GDM1 (cell line): Measurements from ENCODE around the gene SRSF2.
"Not testable (repeated sequence)": the region's sequence is repeated elsewhere in the genome, so short reads cannot be mapped to it uniquely, and the experiment has no call there.

Experiments used
- DNase-seq: peaks from one replicate; lab custom pipeline; 2025; lab: John Stamatoyannopoulos, UW

Gene SRSF2, protein sequence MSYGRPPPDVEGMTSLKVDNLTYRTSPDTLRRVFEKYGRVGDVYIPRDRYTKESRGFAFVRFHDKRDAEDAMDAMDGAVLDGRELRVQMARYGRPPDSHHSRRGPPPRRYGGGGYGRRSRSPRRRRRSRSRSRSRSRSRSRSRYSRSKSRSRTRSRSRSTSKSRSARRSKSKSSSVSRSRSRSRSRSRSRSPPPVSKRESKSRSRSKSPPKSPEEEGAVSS

GRCh38 chr17:76737082-76737675 lies at the start of gene SRSF2:
TSS of gene SRSF2 (minus strand) at chr17:76737331. CDS start at chr17:76737160, 171 bp downstream.
- peak; percentile 98 for DNase-seq

GRCh38 chr17:76784926-76785325 lies 47.8 kb upstream of the SRSF2 start:
- DNase-seq = no peak

DNA sequence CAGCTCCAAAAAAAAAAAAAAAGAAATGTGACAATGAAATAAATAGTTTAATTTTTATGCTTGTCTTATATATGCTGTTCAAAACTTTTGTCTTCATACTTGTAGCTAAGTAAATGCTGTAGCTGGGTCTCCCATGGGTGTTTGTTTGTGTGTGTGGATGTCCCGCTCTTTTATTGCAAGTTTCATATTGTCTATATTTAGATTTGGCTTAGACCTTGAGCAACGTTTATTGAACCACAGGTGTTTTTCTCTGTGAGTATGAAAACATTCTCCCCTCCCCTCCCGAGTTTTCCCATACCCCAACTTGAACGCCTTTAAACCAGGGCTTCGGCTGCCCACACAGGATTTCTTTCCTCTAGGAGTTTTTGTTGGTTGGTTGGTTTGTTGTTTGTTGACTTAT lies 46.0 kb upstream of the SRSF2 start:
- DNase-seq = no peak

DNA sequence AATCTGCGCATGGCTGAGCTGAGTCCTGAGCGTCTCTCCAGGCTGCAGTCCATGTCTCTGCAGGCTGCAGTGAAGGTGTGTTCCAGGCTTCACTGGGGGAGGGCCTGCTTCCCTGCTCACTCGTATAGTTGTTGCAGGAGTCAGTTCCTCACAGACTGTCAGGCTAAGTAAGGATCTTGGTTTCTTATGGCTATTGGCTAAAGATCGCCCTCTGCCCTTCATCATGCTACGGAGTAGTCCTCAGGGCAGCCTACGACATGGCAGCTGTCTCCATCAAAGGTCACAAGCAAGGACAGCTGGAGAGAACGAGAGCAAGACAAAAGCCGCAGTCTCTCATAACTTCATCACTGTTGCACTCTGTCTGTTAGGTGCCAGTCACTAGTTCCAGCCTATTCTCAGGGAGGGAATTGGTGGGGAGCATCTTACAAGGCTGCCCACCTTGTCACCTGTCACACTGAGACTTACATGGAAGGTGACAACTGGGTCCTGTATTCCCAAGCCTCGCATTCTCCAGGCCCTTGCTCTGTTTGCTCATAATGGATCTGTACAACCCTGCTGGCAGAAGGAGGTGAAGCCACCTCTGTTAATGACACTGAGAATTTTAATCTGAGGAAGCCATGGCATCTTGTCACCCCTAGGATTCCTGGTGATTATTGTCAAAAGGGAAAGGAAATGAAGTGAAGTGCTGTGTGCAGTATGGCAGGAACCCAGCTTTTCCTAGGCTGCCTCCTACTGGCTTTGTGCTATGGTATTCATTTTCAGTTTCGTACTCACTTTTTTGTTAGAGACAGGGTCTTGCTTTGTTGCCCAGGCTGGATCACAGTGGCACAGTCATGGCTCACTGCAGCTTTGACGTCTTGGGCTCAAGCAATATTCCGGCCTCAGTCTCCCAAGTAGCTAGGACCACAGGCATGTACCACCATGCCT lies 44.2 kb upstream of the SRSF2 start:
- DNase-seq = no peak

- DNase-seq = no peak
These were observed 38.0 kb upstream of the SRSF2 start for GRCh38 chr17:76775021-76775600.

DNA sequence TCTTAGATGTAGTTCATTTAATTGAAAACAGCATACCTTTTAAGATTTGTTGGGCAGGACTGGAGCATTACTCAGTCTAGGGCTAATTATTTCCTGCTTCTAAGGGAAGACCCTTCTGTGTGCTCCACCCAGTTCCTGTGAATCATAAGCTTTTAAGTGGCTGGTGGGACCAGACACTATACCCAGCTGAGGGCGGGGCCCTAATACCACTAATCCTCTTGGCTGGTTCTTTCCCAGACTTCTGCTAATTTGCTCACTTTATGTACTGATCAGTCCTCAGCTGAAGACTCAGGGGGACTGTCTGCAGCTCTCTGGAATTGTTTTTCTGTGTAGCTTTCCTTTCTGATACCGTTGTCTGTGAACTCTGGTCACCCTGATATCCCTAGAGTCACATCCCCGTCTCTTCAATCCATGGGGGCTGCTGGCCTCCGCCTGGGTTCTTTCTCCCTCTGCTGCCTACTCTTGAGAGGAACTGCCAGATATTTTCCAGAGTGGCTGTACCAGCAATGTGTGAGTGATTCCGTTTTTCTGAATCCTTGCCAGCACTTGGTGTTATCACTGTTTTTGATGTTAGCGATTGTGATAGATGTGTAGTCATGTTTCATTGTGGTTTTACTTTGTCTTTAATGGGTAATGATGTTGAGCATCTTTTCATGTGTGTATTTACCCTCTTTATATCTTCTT lies 35.9 kb upstream of the SRSF2 start:
- DNase-seq = no peak

GRCh38 chr17:76758570-76758969 lies 21.4 kb upstream of the SRSF2 start:
- no peak for DNase-seq

DNA sequence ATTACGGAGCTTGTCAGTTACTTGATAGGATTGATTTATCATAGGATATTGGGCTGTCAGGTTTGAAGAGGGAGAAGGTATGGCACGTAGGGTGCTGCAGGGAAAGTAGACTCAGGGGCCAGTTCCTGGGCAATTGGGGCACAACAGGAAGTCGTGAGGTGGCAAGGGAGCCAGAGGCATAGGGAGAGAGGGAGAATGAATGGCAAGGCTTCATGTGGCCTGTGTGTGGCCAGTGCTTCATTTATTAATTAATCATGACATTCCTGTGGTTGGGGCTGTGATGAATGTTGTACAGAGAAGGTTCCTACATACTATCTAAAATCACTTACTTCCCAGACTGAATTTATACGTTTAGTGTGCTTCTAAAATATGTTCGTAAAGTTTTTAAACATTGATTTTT lies 20.1 kb upstream of the SRSF2 start:
- no peak for DNase-seq

DNA sequence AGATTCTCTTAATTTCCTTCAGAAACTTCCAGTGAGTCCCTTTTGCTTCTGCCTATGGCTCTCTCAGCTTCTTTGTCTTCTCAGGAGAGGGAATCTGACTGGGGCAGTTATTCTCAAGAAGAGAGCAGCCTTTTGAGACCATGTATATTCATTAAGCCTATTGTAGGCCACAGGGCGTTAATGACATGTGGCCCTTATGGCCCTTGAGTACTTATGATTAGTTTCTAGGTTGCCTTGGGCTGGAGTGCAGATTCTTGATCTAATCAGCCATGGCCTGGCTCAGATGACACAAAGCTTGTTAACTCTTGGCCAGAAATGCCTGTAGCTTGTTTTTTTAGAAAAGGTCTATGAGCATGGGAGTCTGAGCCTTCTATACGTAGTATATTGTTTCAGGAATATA lies 18.2 kb upstream of the SRSF2 start:
- no peak for DNase-seq

DNA sequence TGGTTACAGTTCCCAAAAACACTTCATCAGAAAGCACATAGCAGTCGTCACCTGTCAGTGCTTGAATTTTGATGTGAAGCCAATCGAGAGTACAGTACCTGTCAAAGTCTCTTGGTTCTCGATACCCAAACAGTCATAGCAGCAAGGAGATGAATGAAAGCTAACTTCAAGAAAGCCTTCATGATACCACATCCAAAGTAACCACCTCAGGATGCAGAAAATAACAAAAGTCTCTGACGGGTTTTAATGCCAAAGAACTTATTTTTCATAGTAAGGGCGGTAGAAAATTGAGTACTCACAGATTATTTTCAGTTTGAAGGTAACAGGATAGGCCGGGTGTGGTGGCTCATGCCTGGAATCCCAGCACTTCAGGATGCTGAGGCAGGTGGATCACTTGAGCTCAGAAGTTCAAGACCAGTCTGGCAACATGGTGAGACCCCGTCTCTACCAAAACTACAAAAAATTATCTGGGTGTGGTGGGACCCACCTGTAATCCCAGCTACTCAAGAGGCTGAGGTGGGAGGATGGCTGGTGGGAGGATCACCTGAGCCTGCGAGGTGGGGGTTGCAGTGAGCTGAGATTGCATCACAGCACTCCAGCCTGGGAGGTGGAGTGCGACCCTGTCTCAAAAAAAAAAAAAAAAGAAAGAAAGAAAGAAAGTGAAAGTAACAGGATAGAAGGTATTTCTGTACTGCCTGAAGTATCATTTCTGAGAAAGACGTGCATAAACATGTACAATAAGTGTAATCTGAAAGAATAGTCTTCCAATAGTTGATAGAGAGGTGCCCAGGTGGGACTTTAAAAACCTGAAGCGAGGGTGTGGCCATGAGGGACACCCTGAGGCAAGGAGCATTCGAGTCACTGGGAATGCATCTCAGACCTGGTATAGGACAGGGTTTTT lies 16.2 kb upstream of the SRSF2 start:
- DNase-seq = no peak

DNA sequence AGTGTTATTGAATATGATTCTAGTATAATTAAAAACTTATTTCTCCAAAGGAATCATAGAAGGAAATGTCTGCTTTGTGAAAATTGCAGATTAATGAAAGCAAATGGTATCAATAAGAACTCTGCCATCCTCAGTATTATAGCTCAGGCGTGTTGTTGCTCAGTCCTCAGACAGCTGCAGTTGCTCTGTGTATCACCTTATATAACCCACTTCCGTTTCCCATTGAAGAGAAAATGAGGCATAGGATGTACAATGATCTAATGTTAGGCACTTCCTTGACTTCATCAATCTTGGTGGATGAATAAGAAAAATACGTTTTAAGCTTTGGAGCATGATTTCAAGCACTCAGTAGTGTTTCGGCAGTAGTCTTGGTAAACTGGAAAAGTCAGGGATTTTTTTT lies 14.9 kb upstream of the SRSF2 start:
- DNase-seq = no peak

DNA sequence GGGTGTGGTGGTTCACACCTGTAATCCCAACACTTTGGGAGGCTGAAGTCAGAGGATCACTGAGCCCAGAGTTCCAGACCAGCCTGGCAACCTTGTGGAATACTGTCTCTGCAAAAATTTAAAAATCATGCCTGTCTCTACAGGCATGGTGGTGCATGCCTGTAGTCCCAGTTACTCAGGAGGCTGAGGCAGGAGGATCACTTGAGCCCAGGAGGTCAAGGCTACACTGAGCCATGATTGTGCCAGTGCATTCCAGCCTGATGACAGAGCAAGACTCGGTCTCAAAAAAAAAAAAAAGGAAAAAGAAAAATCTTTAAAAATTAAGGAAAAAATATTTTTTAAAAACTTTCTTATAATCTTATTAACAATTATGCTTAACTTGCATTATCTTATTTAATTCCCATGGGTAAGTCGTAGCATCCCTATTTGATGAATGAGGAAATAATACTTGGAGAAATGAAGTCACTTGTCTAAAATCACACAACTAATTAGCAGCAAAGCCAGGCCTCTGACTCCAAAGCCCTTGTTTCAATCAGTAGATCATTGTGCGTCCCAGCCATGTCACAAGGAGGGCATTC lies 14.4 kb upstream of the SRSF2 start:
- DNase-seq = no peak

DNA sequence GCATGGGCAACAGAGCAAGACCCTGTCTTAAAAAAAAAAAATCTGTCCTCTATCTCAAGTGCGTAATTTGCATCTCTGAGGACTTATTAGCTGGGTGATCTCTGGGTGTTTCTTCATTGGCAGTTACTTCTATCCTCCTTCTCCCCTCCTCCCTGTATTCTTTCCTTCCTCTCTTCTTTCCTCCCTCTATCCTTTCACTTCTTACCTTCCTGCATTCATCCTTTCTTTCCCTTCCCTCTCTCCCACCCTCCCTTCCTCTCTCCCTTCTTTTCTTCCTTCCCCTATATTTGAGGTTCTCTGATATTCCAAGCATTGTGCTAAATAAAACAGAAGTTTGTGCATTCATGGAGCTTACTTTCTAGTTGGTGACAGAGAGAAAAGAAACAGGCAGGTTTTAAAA lies 11.5 kb upstream of the SRSF2 start:
- no peak for DNase-seq

GRCh38 chr17:76747716-76748363 lies 10.7 kb upstream of the SRSF2 start:
- DNase-seq = no peak

DNA sequence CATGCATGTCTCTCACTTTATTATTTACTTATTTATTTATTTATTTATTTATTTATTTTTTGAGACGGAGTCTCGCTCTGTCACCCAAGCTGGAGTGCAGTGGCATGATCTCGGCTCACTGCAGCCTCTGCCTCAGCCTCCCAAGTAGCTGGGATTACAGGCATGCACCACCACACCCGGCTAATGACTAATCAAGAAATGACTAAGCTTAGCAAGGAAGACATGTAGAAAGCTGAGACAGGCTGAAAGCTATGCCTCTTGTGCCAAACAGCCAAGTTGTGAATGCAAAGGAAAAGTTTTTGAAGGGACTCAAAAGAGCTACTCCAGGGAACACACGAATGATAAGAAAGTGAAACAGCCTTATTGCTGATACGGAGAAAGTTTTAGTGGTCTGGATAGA lies 8.7 kb upstream of the SRSF2 start:
- DNase-seq = not testable (repeated sequence)

DNA sequence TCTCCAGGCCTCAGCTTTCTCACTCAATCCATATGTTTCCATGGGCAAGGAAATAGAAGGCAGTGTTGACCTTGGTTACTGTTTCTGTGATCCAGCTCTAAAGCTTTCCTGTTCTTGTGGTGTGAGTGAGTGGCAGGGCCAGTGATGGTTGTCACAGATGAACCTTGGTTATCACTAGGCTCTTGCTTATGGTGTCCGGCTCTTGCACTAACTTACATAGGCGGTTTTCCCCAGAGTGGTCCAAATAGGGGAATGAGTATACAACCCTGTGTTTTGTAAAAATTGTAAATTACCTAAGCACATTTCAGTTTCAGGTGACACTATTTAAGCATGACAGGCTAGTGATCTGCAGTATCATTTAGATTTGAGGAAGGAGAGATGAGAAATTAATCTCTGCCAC lies 7.6 kb upstream of the SRSF2 start:
- no peak for DNase-seq

GRCh38 chr17:76742958-76743357 lies 5.8 kb upstream of the SRSF2 start:
- DNase-seq = no peak

DNA sequence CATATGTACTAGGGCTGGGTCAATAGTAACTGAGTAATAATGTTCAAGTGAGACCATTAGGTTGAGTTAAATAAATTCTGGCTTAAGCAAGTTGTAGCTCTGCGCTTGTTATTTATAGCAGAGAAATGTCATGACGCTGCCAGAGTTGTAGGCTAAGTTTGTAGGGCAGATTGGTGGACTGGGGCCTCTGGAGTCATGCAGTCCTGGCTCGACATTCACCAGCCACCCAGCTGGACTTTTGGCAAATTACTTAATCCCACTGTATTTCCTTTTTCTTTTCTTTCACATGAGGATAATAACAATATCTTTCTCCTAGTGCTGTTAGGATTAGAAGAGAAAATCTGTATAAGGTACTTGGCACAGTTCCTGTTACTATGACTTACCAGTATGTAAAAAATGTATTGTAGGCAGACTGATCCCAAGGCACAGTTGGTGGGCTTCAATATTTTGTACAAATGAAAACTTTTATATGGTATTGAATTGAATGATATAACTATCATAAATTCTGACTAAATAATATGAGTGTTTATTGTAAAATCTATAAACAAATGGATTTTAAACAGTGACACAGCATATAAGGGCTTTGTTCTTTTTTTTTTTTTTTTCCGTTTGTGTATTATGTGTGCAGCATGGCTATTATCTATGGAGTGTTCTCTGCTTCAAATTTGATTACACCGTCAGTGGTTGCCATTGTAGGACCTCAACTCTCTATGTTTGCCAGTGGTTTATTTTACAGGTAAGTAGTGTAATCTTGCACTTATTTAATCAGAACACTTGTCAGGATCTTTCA lies 3.4 kb upstream of the SRSF2 start:
- no peak for DNase-seq

GRCh38 chr17:76739568-76740115 lies 2.5 kb upstream of the SRSF2 start:
- DNase-seq = not testable (repeated sequence)
